ENCODE data around the gene CNTN2. TPM values are rescaled to one million over a fixed set of nuclear protein-coding genes. Genes with fewer than 3 reads are reported as not detected.

The CNTN2 gene
- total and polyA plus RNA-seq, 8 donors = 0.09 to 0.44 (median 0.25) TPM; not detected in 1

DNA sequence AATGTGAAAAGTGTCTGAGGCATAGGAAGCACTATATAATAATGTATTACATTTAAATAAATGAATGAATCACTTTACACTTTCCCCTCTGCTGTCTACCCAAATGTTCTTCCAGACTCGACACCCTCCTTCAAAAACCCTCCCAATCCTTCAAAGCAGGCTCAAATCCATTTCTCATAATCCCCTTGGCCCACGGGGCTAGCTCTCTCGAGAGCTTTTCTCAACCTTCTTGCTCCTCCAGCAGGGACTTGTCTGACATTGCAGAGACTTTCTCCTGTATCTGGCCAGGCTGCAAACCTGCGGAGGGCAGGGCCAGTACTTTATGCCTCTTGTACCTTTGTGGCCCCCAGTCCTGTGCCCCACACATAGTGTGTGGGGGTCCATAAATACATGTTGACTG, 14.1 kb upstream of the CNTN2 start:
- H3K9me3 ChIP-seq = no peaks in the 10 kb centered on the region
- no peak for ATAC-seq
- 52% methylated on average over 4 of the region's 4 CpGs for WGBS, 2 donors

DNA sequence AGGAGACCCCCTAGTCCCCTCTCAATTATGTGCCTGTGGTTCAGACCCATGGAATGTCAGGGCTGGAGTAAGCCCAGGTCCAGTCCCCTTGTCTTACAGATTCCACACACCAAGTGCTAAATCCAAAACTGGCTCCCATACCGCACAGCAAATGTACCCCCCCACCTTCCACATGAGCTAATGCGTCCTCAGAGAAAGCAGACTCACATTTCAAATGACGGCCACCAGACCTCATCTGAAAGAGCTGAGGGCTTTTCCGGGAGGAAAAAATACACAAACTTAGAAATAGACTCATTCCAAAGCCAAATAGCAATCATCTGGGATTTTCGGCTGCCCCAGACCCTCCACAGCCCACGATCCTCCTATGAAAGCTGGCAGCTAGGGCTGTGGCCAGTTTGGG, 12.8 kb upstream of the CNTN2 start:
- WGBS, 2 donors = 67 to 68% methylated on average over 6 of the region's 6 CpGs
- DNase-seq (no peak), ATAC-seq (no peak), FAIRE-seq (no peak)
- no peaks in the 10 kb centered on the region for H3K4me1 ChIP-seq
- intact Hi-C loops (cut with DNase I) = no loop called here
- H3K9me3 ChIP-seq = no peaks in the 10 kb centered on the region
- no peak overlapping the region for H3K4me3 ChIP-seq
- no peak overlapping the region for H3K27ac ChIP-seq
- no peaks in the 10 kb centered on the region for H3K36me3 ChIP-seq
- H3K27me3 ChIP-seq = no peaks in the 10 kb centered on the region
- TF ChIP-seq, protein P1, sequence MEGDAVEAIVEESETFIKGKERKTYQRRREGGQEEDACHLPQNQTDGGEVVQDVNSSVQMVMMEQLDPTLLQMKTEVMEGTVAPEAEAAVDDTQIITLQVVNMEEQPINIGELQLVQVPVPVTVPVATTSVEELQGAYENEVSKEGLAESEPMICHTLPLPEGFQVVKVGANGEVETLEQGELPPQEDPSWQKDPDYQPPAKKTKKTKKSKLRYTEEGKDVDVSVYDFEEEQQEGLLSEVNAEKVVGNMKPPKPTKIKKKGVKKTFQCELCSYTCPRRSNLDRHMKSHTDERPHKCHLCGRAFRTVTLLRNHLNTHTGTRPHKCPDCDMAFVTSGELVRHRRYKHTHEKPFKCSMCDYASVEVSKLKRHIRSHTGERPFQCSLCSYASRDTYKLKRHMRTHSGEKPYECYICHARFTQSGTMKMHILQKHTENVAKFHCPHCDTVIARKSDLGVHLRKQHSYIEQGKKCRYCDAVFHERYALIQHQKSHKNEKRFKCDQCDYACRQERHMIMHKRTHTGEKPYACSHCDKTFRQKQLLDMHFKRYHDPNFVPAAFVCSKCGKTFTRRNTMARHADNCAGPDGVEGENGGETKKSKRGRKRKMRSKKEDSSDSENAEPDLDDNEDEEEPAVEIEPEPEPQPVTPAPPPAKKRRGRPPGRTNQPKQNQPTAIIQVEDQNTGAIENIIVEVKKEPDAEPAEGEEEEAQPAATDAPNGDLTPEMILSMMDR (IDR thresholded peaks at IDR 0.05) = no peak

More for the DNA sequence above, 14.1 kb upstream of the CNTN2 start:
- no peak for FAIRE-seq
- TF ChIP-seq, protein P1 (IDR thresholded peaks at IDR 0.05) = no peak
- no peak overlapping the region for H3K27ac ChIP-seq
- H3K27me3 ChIP-seq = no peaks in the 10 kb centered on the region
- H3K4me3 ChIP-seq = no peak overlapping the region
- no peaks in the 10 kb centered on the region for H3K36me3 ChIP-seq
- intact Hi-C loops (cut with DNase I) = no loop called here
- DNase-seq = no peak
- H3K4me1 ChIP-seq = no peaks in the 10 kb centered on the region

DNA sequence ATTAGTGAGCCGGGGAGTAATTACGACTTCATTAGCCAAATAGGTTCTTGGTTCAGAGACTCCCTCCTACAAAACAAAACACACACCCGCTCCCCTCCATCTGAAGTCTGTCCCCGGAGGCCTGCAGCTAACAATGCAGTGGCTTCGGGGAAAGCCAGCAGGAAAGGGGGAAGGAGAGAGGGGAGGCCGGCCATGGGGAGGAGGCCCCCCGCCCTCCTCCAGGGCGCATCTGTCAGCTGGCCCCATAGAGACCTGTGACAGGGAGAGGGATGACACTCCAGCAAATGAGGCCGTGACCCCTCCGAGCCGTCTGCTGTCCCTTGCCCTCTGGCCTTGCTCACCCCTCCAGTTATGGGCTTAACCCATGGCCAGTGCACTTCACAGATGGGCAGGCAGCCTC, 12.1 kb upstream of the CNTN2 start:
- Histone ChIP-seq H3K4me1 (no peaks in the 10 kb centered on the region), H3K27me3 (no peaks in the 10 kb centered on the region), H3K27ac (no peak overlapping the region), H3K36me3 (no peaks in the 10 kb centered on the region), H3K4me3 (no peak overlapping the region), H3K9me3 (no peaks in the 10 kb centered on the region)
- intact Hi-C loops (cut with DNase I) = no loop called here
- WGBS, 2 donors = 53 to 62% methylated on average over 11 of the region's 11 CpGs
- ATAC-seq (no peak), DNase-seq (no peak), FAIRE-seq (no peak)
- TF ChIP-seq, protein P1 (IDR thresholded peaks at IDR 0.05) = no peak

DNA sequence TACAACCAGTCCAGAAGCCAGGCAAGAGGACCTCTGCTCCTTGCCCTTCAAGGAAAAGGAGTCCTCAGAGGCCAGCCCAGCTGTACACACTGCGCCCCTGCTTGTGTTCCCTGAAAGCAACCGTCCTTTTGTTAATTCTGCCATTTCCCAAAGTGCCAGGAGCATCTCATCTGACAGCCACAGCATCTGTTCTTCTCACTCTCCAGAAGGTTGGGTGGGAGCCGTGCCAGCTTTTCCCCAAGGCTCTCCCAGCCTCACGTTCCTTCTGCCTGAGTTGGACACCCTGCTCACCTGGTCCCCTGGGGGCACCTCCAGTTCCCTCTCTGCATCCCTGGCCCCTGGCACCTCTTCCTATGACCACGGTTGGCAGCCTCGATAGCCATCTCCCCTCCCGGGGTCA, 10.5 kb upstream of the CNTN2 start:
- no peak for FAIRE-seq
- TF ChIP-seq, protein P1 (IDR thresholded peaks at IDR 0.05) = no peak
- WGBS, 2 donors = 69 to 83% methylated on average over 7 of the region's 7 CpGs

DNA sequence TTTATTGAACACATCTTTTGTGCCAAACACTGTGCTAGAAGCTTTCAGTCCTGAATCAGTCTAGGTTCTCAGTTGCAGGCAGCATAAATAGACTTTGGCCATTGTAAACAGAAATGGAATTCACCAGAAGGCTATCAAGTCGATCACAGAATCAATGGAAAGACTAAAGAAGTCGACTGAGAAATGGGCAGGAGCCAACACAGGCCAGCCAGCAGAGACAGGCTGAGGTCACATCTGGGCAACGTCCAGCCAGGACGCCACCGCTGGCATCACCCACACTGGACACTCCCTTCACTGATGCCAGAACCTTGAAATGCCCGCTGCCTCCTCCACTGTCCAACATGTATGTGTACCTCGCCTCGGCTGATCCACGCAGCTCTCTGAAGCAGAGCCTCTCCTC, 5.5 kb upstream of the CNTN2 start:
- DNase-seq = peak in 1 of 6 donors; percentile 8
- 53 to 55% methylated on average over 9 of the region's 9 CpGs for WGBS, 2 donors
- Histone ChIP-seq H3K27me3 (no peaks in the 10 kb centered on the region), H3K27ac (no peak overlapping the region), H3K9me3 (no peaks in the 10 kb centered on the region), H3K4me3 (no peak overlapping the region), H3K36me3 (no peaks in the 10 kb centered on the region), H3K4me1 (no peaks in the 10 kb centered on the region)
- no peak for FAIRE-seq
- TF ChIP-seq, protein P1 (IDR thresholded peaks at IDR 0.05) = no peak
- peak in 3 of 4 donors; percentile 23 to 53 (median 31) for ATAC-seq
- intact Hi-C loops (cut with DNase I) = no loop called here

More for the DNA sequence above, 10.5 kb upstream of the CNTN2 start:
- no peak for DNase-seq
- H3K27ac ChIP-seq = no peak overlapping the region
- intact Hi-C loops (cut with DNase I) = no loop called here
- no peak overlapping the region for H3K4me3 ChIP-seq
- no peaks in the 10 kb centered on the region for H3K27me3 ChIP-seq
- no peak for ATAC-seq
- no peaks in the 10 kb centered on the region for H3K4me1 ChIP-seq
- H3K36me3 ChIP-seq = no peaks in the 10 kb centered on the region
- no peaks in the 10 kb centered on the region for H3K9me3 ChIP-seq

Data from pancreas (tissue), 10 donors.